Transverse colon (tissue), 4 donors: Measurements from ENCODE around the gene CNST. TPM values are rescaled to one million over a fixed set of nuclear protein-coding genes. Genes with fewer than 3 reads are reported as not detected.

Experiments
- DNase-seq: peaks from one replicate; pipeline ENCODE4 v3.0.0-alpha.2; 2019
- H3K27ac ChIP-seq, 4 donors: fragments of 200-600 bp; sonication (generic); 2 replicates each; pipeline ENCODE4 v1.5.1; 2016 to 2018; ENCODE audit warnings: inconsistent platforms in 4 of 4
- H3K27me3 ChIP-seq: fragments of 200-600 bp; sonication (generic); 2 replicates; pipeline ENCODE4 v1.5.1; 2017; ENCODE audit warnings: inconsistent platforms
- H3K36me3 ChIP-seq, 4 donors: fragments of 200-600 bp; sonication (generic); 2 replicates each; pipeline ENCODE4 v1.5.1; 2017 to 2019; ENCODE audit warnings: inconsistent platforms in 4 of 4
- H3K4me1 ChIP-seq, 4 donors: fragments of 200-600 bp; sonication (generic); 2 replicates each; pipeline ENCODE4 v1.5.1; 2017 to 2020; ENCODE audit warnings: inconsistent platforms in 4 of 4
- H3K4me3 ChIP-seq, 4 donors: fragments of 200-600 bp; sonication (generic); 1 replicate in 1 of 4; 2 replicates in 3 of 4; pipeline versions ENCODE4 v1.5.1 to v1.6.1; 2017 to 2019; ENCODE audit warnings: inconsistent platforms in 4 of 4
- H3K9me3 ChIP-seq, 2 donors: fragments of 200-600 bp; sonication (generic); 2 replicates each; pipeline ENCODE4 v1.5.1; 2017 to 2019; ENCODE audit warnings: inconsistent platforms in 2 of 2
- EP300 ChIP-seq: sonication (generic); formaldehyde crosslinking; IDR thresholded peaks from one replicate; pipeline ENCODE4 v1.6.1; 2017; ENCODE audit warnings: antibody characterized with exemption, low read depth
- POLR2A ChIP-seq: fragments of 450-650 bp; IDR thresholded peaks from one replicate; pipeline ENCODE4 v1.6.1; 2016; ENCODE audit warnings: antibody characterized with exemption, mild to moderate bottlenecking, moderate library complexity
- POLR2AphosphoS5 ChIP-seq, 3 donors: sonication (generic); formaldehyde crosslinking; IDR thresholded peaks; one replicate each; pipeline ENCODE4 v1.6.1; 2016; ENCODE audit warnings: antibody characterized with exemption in 3 of 3
- WGBS, 2 donors: methylation state at CpG; one replicate each; pipeline ENCODE4 v1.1.5; 2018; ENCODE audit warnings: low coverage in 1 of 2; 5-methylcytosine and 5-hydroxymethylcytosine counted together
- in situ Hi-C, 4 donors: fragments of 200-750 bp; cut with MboI; loops; one replicate each; pipeline versions ENCODE4 v1.15.0 to v1.15.1; 2017; ENCODE audit warnings: low sequenced_read_pairs in 3 of 4, low pct_ligation_motif_present in 1 of 4, low pct_unique_long_range_greater_than_20kb in 1 of 4
- intact Hi-C: fragments of 100-400 bp; cut with DNase I; formaldehyde crosslinking; loops from one replicate; pipeline ENCODE4 v1.15.1; 2023; ENCODE audit warnings: low total_unique reads
- total RNA-seq, 4 donors: library from RNA; depleted of rRNA; stranded (reverse); fragments of >200 nt; gene quantifications; one replicate each; pipeline ENCODE4 v1.1.0, GENCODE V29; 2016
- TF ChIP-seq, protein P1 (sequence below), 5 experiments: fragments of 200-600 bp in 3 of 5; fragments of 450-650 bp in 2 of 5; sonication (generic) in 3 of 5; IDR thresholded peaks; 1 replicate in 2 of 5; 2 replicates in 3 of 5; pipeline ENCODE4 v1.5.1; 2016 to 2017; ENCODE audit warnings: antibody characterized with exemption in 5 of 5, inconsistent platforms in 3 of 5, mild to moderate bottlenecking in 2 of 5, moderate library complexity in 1 of 5

CNST gene
- total RNA-seq, 4 donors from 2014 or later, result 44.0 to 83.0 (median 53.5) TPM

DNA sequence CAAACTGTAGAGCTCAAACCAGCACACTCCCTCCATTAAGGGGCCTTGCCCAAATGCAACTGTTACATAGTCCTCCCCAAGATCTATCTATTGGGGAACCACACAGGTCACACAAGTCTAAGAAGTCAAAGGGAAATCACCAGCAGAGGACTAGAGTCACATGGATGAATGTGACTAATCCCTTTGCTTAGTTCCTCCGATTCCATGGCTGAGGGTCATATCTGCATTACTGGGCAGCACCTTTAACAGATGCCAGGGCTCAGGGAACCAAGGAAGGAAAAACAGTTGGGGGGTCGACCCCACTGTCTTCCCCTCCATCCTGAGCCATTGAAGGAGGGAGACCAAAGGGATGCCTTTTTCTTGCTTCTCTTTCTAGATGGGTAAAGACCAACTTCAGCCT lies 35.8 kb upstream of the CNST start:
- no peaks in the 10 kb centered on the region for H3K36me3 ChIP-seq
- no peak for TF ChIP-seq POLR2AphosphoS5 (IDR thresholded peaks at IDR 0.05)
- TF ChIP-seq EP300, result no peak
- no peak for TF ChIP-seq POLR2A
- TF ChIP-seq, protein P1, sequence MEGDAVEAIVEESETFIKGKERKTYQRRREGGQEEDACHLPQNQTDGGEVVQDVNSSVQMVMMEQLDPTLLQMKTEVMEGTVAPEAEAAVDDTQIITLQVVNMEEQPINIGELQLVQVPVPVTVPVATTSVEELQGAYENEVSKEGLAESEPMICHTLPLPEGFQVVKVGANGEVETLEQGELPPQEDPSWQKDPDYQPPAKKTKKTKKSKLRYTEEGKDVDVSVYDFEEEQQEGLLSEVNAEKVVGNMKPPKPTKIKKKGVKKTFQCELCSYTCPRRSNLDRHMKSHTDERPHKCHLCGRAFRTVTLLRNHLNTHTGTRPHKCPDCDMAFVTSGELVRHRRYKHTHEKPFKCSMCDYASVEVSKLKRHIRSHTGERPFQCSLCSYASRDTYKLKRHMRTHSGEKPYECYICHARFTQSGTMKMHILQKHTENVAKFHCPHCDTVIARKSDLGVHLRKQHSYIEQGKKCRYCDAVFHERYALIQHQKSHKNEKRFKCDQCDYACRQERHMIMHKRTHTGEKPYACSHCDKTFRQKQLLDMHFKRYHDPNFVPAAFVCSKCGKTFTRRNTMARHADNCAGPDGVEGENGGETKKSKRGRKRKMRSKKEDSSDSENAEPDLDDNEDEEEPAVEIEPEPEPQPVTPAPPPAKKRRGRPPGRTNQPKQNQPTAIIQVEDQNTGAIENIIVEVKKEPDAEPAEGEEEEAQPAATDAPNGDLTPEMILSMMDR (IDR thresholded peaks at IDR 0.05), result no peak
- no peaks in the 10 kb centered on the region for H3K4me1 ChIP-seq
- no peak for DNase-seq
- in situ Hi-C loops (no loop called here), intact Hi-C loops (no loop called here)
- no peak overlapping the region for H3K27ac ChIP-seq
- 62 to 100% methylated on average over 2 of the region's 2 CpGs for WGBS, 2 donors
- H3K4me3 ChIP-seq, result no peak overlapping the region
- no peaks in the 10 kb centered on the region for H3K27me3 ChIP-seq
- H3K9me3 ChIP-seq, result peaks cover 8% of the 10 kb centered on the region in 2 donors

GRCh38 chr1:246532519-246532918 lies 33.7 kb upstream of the CNST start:
- intact Hi-C loops (no loop called here), in situ Hi-C loops (no loop called here)
- H3K4me1 ChIP-seq, result peaks cover 0 to 1% (median 0%) of the 10 kb centered on the region in 4 donors
- H3K4me3 ChIP-seq, result no peak overlapping the region
- H3K27me3 ChIP-seq, result no peaks in the 10 kb centered on the region
- 59 to 75% methylated on average over 1 of the region's 1 CpG for WGBS, 2 donors
- no peaks in the 10 kb centered on the region for H3K36me3 ChIP-seq
- H3K27ac ChIP-seq, result no peak overlapping the region
- no peak for DNase-seq
- TF ChIP-seq EP300, result no peak
- TF ChIP-seq, protein P1 (IDR thresholded peaks at IDR 0.05), result no peak
- TF ChIP-seq POLR2AphosphoS5 (IDR thresholded peaks at IDR 0.05), result no peak
- no peak for TF ChIP-seq POLR2A
- H3K9me3 ChIP-seq, result peaks cover 8% of the 10 kb centered on the region in 2 donors

- intact Hi-C loops, result no loop called here
- Histone ChIP-seq H3K27ac (no peak overlapping the region), H3K36me3 (no peaks in the 10 kb centered on the region), H3K9me3 (peaks cover 8% of the 10 kb centered on the region in 2 donors), H3K4me1 (peaks cover 0 to 8% (median 2%) of the 10 kb centered on the region in 4 donors), H3K27me3 (no peaks in the 10 kb centered on the region), H3K4me3 (no peak overlapping the region)
- TF ChIP-seq, protein P1 (IDR thresholded peaks at IDR 0.05), result no peak
- TF ChIP-seq POLR2A (no peak), POLR2AphosphoS5 (IDR thresholded peaks at IDR 0.05) (no peak), EP300 (no peak)
- 40 to 97% methylated on average over 1 to 2 of the region's 2 CpGs for WGBS, 2 donors
- DNase-seq, result no peak
- in situ Hi-C loops, result no loop called here
Measured at GRCh38 chr1:246533371-246533905, 32.8 kb upstream of the CNST start.

DNA sequence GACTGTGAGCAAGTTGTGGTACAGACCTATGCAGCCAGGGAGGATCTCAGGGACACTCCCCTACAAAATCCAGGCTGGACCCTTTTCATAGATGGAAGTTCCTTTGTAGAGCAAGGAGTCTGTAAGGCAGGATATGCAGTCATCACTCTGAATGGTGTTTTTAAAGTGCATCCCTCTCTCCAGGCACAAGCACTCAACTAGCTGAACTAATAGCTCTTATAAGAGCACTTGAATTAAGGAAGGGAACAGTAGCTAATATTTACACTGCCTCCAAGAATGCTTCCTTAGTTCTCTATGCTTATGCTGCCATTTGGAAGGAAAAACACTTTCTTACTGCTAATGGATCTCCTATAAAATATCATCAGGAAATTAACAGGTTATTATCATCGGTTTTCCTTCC lies 32.1 kb upstream of the CNST start:
- Histone ChIP-seq H3K9me3 (peaks cover 8% of the 10 kb centered on the region in 2 donors), H3K27ac (no peak overlapping the region), H3K4me1 (peaks cover 0 to 10% (median 2%) of the 10 kb centered on the region in 4 donors), H3K36me3 (no peaks in the 10 kb centered on the region), H3K27me3 (no peaks in the 10 kb centered on the region), H3K4me3 (no peak overlapping the region)
- intact Hi-C loops (no loop called here), in situ Hi-C loops (no loop called here)
- DNase-seq, result no peak
- 67 to 94% methylated on average over 1 of the region's 1 CpG for WGBS, 2 donors
- TF ChIP-seq EP300, result no peak
- TF ChIP-seq, protein P1 (IDR thresholded peaks at IDR 0.05), result no peak
- no peak for TF ChIP-seq POLR2A
- no peak for TF ChIP-seq POLR2AphosphoS5 (IDR thresholded peaks at IDR 0.05)
